SIG-M5 treated with dmso at 0.1 percent for 504 hours (cell line): Measurements from ENCODE around the gene ETV1.
A peak's percentile ranks its signal among the peaks of the same experiment; 100 is the strongest.

ENCODE experiments used
- DNase-seq: peaks from one replicate; lab custom pipeline; 2025; ENCODE audit not compliant: unreplicated experiment; lab: John Stamatoyannopoulos, UW

Gene ETV1

DNA sequence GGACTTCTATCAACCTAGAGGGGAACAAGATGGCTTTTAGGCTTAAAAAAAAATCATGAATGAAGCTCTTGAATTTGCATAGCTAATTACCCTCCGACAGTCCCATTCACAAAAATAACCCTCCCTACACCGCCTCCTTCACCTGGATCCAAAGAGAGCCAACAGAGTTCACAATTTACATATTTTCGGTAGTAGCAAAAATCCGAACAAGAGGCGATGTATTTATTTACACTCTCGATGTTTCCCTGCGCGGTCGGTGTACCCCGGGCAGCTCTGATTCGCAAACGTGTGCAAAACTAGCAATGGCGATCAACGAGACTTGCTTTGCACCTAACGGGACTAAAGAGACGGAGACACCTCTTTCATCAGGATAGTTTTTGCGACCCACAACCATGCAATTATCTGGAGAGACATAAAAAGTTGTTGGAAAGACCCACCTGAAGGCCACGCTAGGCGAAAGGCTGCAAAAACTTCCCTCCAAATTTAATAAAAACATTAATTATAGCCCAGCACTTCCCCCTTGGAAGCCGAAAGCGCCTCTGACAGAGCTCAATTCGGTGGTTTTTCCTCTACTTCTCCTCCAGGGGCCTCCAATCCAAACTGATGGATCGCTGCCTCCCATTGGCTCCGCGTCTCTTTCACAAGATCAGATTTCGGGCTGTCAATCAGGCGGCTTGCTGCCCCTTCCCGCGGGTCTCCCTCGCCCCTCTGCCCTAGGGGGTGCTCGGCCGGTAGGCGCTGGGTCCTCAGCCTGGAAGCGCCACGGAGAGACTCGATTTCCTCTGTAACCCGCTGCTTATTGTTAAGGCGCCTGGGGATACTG, at the start of gene ETV1:
Gene ETV1, minus strand, starts transcription at position 541 of the 823 bp plus-strand sequence. CDS start 614 bp downstream, outside the sequence.
- DNase-seq = peak; percentile 39

DNA sequence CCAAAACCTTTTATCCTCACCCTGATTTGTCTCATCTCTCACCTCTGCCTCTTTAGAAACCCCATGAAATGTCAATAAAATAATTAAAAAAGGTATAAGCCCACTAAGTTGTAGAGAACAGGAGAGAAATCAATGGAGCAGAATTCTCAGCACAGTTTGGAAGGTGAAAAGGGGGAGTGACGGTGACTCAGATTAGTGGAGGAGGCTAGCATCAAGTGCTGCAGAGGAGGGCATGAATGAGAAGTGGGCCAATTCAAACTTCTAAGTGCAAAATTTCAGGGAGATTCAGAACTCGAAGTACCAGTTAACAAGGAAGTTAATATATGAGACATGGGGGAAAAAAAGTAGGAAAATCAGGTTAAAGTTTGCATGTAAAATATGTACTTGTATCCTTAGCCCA, 34.9 kb upstream of the ETV1 start:
- no peak for DNase-seq

DNA sequence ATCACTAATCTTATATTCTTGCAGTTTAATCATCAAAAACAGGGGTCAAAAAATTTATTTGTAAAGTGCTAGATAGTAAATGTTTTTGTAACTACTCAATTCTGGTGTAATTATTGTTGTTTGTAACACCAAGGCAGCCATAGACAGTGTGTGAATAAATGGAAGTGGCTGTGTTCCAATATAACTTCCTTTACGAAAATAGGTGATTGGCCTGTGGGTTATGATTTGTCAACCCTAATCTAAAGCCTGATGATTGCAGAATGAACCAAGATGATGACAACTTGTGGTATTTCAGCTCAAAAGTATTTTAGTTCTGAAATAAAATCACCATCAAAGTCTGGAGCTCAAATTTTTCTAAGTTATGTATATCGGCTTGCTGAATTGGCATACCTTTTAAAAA, 34.4 kb upstream of the ETV1 start:
- peak; percentile 4 for DNase-seq

GRCh38 chr7:14023342-14023741, 33.9 kb upstream of the ETV1 start:
- no peak for DNase-seq

- no peak for DNase-seq
Measured at GRCh38 chr7:14021069-14021468, 31.6 kb upstream of the ETV1 start.

DNA sequence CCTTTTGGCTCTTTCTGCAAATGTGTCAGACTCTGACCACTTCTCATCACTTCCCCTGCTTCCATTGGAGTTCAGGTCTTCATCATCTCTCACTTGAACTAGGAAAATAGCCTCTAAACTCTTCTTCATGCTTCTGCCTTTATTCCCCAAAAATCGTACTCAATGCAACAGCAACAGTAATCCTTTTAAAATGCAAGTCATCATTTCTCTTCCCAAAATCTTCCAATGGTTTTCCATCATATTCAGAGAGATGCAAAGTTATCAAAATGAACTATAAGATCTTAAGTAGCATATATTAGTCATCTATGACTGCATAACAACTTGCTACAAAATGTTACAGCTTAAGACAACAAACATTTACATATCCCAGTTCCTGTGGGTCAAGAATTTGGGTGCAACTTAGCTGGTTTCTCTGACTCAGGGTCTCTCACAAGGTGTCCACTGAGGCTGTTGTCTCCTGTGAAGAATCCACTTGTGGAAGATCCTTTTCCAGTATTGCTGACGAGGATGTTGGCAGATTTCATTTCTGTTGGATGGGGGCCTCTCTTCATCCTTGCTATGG, 31.0 kb upstream of the ETV1 start:
- no peak for DNase-seq

DNA sequence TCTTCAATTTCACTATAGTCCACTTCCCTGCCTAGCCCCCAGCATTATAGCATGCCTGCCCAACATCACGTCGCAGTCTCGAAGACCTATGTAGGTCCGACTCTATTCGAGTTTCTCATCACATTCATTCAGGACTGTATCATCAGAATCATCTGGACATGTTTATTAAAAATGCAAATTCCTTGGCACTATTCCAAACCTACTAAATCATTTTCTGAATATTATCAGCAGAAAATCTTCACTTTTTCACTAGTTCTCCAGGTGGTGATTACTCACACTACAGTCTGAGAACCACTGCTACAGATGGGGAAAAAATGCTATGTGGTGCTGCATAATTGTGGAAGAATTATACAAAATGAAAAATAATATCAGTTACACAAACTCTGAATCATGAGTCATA, 29.3 kb upstream of the ETV1 start:
- no peak for DNase-seq

GRCh38 chr7:14016950-14017349, 27.5 kb upstream of the ETV1 start:
- DNase-seq = no peak

DNA sequence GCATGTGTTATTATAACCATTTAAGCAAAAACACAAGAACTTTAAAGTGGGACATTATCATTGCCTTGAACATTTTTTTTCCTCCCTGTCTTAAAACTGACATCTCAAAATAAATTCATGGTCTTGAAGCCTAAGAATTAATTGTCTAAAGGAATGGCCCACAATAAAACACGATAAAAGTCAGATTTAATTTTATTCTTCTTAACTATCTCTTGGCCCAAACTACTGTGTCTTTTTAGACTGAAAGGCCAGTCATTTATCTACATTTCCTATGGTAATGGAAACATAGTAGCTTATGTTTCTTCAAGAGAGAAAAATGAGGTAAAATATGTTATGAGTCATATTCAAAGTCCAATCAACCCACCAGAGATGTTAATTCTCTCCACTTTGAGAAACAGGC, 24.4 kb upstream of the ETV1 start:
- no peak for DNase-seq

- no peak for DNase-seq
Measured at GRCh38 chr7:14009453-14010418, 20.3 kb upstream of the ETV1 start.

GRCh38 chr7:14001139-14001538, 11.7 kb upstream of the ETV1 start:
- no peak for DNase-seq

DNA sequence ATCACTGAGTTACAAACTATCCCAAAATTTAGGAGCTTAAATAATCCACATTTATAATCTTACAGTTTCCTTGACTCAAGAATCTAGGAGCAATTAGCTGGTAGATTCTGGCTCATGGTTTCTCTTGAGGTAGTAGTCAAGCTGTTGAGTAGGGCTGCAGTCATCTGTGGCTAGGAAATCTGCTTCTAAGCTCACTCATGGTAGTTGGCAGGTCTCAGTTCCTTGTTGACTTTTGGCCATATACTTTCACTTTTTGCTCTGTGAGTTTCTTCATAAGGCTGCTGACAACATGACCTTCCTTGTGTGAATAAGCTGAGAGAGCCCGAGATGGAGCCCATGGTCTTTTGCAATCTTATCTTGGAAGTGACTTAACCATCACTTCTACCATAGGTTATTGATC, 10.8 kb upstream of the ETV1 start:
- DNase-seq = peak; percentile 74

DNA sequence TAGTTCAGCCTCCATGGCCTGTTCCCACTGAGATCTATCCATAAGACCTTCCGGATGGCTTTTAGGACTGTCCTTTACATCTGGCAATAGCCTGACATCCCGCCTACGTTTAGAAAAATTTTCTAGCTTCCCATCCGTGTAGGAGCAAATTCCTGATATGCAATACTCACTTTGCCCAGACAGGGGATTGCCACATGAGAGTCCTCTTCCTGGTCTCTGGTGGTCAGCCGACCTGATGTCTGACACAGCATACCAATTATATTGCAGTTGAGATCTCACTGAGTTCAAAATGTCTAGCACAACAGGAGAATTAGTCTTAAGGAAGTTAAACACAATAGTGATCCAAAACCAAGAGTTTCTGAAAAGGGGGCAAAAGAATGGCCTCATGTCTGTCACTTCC, 9.4 kb upstream of the ETV1 start:
- DNase-seq = peak; percentile 6

DNA sequence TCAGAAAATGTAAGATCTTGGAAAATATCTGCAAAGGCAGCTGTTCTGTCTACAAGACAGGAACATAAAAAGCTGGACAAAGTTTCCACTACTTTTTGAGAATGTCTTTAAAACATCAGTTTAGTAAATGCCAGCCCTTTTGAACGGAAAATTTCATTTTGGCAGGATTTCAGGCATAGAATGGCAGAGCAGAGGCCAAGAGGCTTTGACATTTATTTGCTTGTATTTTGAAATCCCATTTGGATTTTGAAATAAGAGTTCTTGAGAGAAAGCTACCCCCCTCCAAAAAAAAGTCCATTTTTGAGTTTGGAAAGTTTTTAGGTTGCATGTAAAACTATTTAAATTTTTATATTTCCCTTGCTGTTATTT, 3.1 kb upstream of the ETV1 start:
- DNase-seq = no peak

DNA sequence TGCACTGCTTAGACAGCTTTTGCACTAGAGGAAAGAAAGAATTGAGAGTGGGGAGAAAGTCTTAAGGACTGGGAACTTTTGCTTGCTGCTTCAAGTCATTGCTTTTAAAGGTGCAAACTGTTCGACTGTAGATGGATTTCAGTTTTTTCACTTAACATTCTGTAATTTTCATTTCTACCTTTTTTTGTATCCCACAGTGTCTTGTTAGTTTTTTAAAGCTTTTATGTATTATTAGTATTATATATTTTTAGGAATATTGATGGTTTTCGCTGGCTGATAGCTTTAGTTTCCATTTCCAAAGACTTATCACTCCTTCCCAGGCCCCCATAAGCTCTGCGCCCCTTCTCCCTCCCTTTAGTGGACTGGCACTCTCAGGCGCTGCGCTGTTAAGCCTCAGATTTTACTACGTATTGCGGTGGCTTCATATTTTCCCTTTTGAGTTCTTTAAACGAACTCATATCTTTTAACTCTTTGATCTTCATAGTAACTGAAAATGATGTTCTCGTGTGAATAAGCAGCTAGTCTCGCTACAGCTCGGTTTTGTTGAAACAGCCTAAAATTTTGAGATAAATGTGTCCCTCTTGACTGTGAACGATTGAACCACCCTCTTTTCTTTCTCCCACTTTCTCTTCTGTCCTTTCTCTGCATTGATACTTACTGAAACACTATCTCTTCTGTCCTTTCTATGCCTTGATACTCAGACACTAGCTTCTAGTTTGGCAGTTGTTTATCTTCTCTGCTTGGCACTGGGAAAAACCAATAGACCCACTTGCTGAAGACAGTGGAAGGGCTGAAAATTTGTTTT, 2.5 kb upstream of the ETV1 start:
- no peak for DNase-seq

DNA sequence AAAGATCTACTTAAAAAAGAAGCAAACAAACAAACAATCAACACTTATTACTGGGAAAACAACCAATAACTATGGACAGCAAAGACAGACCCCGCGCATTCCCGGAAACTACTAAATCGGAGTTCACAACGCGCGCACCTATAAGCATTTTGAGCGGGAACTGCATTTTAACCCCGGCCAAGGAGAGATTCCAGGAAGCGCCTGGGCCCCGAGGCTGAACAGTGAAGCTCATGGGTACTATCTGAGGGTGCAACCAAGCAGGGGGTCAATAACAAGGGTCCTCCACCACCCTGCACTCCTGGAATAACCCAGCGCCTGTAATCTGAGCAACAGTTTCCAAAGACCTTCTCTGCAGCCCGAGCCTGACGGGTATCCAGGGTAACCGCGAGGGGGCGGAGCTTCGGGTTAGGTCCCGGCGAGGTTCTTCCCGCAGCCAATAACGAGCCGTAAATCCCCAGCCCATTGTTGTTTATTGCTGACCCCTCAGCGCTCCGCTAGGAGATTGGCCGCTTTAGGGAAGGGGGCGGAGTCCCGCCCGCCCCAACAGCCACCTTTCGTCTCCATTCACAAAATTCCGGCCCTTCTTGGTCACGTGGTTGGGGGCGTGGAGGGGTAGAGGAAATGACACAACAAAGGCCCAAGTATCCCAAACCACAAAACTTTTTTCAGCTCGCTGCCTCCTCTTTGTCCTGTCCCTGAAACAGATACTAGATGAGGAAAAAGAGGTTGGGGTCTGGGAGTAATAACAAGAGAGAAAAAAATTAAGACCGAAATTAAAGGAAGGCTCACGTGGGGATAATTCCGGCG, 1.7 kb upstream of the ETV1 start:
- peak; percentile 91 for DNase-seq

DNA sequence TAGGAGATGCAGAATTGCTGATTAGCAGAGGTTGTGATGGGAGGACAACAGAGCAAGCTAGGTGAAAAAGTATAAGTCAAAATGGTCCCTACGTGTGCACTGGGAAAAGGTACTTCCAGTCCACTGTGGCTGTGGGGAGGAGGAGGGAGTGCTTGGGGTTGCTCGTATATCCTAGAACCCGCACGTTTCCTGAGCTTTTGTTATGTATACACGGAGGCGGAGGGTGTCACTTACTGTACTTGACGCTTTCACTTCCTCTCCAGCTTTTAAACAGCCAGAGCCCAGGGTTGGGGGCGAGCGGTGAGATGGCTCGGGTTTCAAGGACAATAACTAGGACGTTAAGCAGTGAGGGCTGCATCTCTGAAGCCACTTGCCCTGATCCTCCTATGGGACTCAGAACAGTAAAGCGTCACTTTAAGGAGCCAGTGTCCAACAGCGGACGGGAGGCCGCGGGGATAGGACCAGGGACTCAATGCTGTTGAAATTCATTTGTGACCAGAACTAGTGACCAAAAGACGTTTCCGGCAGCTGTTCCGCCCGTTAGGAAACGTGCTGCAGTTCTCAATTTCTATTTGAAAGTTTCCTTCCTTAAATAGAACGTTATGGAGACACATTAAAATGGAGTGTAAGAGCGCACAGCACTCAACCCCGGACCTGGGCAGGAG, 985 bp upstream of the ETV1 start:
- peak; percentile 88 for DNase-seq

DNA sequence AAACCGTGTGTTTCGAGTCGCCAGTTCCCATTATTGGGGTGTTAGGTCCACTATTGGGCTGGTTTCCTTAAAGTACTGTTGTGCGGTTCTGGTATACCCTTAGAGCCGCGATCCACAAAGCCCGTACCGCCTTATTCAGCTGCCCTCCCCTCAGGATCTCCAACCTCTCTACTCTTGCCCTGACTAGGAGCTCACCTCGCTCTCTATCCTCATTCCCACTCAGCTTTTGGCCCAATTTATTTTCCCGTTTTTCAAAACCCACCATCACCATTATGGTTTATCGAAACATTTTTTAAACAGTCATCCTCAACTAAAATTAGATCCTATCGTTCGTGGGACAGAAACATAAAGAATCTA, 461 bp upstream of the ETV1 start:
- DNase-seq = no peak

DNA sequence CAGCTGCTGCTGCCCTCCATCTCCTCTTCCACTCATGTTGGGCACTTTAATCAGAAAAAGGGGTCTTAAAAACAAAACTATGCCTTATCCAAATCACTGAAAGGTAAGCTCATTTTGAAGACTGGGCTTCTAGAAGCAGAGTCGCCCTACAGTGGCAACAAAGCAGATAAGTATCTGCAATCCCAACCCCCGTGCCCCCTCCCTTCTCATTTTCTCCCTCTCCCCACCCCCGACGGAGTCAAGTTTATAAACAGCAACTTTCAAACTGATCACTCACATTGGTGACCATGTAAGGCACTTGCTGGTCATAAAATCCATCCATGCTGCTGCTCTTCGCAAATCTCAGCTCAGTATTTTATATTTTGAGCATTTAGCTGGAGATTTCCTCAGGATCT, 738 bp downstream of the ETV1 start:
- no peak for DNase-seq

DNA sequence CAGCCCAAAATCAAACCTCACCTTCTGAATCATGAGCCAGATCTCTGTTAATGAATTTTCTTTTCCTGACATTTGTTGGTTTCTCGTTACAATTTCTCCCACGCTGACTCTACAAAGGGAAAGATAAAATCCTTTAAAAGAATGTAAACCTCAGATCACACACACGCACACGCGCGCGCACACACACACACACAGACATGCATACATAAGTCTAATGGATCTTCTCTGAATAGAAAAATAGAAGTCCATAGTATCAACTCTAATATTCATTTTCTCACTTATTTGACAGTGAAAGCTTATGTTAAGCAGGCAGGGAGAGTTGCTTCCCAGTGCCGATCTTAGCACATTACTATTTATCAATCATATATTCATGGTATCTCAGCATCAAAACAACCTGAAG, 1.4 kb downstream of the ETV1 start:
- no peak for DNase-seq
